Measurements from ENCODE around the gene MAP3K14.

MAP3K14 gene

GRCh38 chr17:45308016-45308365, 8.8 kb downstream of the MAP3K14 start:
- Histone ChIP-seq H3K79me2 (ENCODE audit: control insufficient read depth, low read length) (peaks cover 79% of the 10 kb centered on the region), H3K9me3 (ENCODE audit: control insufficient read depth, insufficient read depth, low read length) (no peaks in the 10 kb centered on the region), H3K27me3 (ENCODE audit: control insufficient read depth, low read length) (no peaks in the 10 kb centered on the region), H3K4me3 (ENCODE audit: low read length) (no peak overlapping the region), H3F3A (ENCODE audit: control insufficient read depth, insufficient read depth) (peaks cover 9% of the 10 kb centered on the region; the same call in 1 of the 2 replicates), H3K4me1 (ENCODE audit: control insufficient read depth, low read length) (peaks cover 57% of the 10 kb centered on the region), H3K36me3 (ENCODE audit: control insufficient read depth, low read length) (peaks cover 34% of the 10 kb centered on the region), H4K20me1 (ENCODE audit: control insufficient read depth, insufficient read depth, low read depth, low read length) (0 out of 2 replicates have a peak, but pooled peaks cover 3% of the 10 kb centered on the region), H3K4me2 (ENCODE audit: low read length) (peak overlapping the region; percentile 29), H3K9me2 (replicated peaks; ENCODE audit: control insufficient read depth, low read length) (no peaks in the 10 kb centered on the region), H3K27ac (ENCODE audit: low read depth, low read length) (no peak overlapping the region)
- no peak for TF ChIP-seq EZH2phosphoT487 (IDR thresholded peaks at IDR 0.05; ENCODE audit: borderline replicate concordance, low read length)
- no peak for TF ChIP-seq CTCF (IDR thresholded peaks at IDR 0.05; ENCODE audit: low read depth, low read length, poor library complexity, severe bottlenecking)

GRCh38 chr17:45307290-45308015, 9.4 kb downstream of the MAP3K14 start:
- Histone ChIP-seq H3K9me3 (ENCODE audit: control insufficient read depth, insufficient read depth, low read length) (no peaks in the 10 kb centered on the region), H3K36me3 (ENCODE audit: control insufficient read depth, low read length) (peaks cover 33% of the 10 kb centered on the region), H4K20me1 (ENCODE audit: control insufficient read depth, insufficient read depth, low read depth, low read length) (0 out of 2 replicates have a peak, but pooled peaks cover 3% of the 10 kb centered on the region), H3K4me3 (ENCODE audit: low read length) (no peak overlapping the region), H3K79me2 (ENCODE audit: control insufficient read depth, low read length) (peaks cover 77% of the 10 kb centered on the region), H3K27ac (ENCODE audit: low read depth, low read length) (no peak overlapping the region), H3K27me3 (ENCODE audit: control insufficient read depth, low read length) (no peaks in the 10 kb centered on the region), H3K4me1 (ENCODE audit: control insufficient read depth, low read length) (peaks cover 57% of the 10 kb centered on the region), H3K4me2 (ENCODE audit: low read length) (peak overlapping the region; percentile 29), H3F3A (ENCODE audit: control insufficient read depth, insufficient read depth) (peaks cover 8% of the 10 kb centered on the region; the same call in 1 of the 2 replicates), H3K9me2 (replicated peaks; ENCODE audit: control insufficient read depth, low read length) (no peaks in the 10 kb centered on the region)
- TF ChIP-seq EZH2phosphoT487 (IDR thresholded peaks at IDR 0.05; ENCODE audit: borderline replicate concordance, low read length) = no peak
- TF ChIP-seq CTCF (IDR thresholded peaks at IDR 0.05; ENCODE audit: low read depth, low read length, poor library complexity, severe bottlenecking) = peak; percentile 17

- Histone ChIP-seq H3K4me1 (ENCODE audit: control insufficient read depth, low read length) (peaks cover 57% of the 10 kb centered on the region), H4K20me1 (ENCODE audit: control insufficient read depth, insufficient read depth, low read depth, low read length) (0 out of 2 replicates have a peak, but pooled peaks cover 3% of the 10 kb centered on the region), H3F3A (ENCODE audit: control insufficient read depth, insufficient read depth) (peaks cover 5% of the 10 kb centered on the region; the same call in 1 of the 2 replicates), H3K27me3 (ENCODE audit: control insufficient read depth, low read length) (no peaks in the 10 kb centered on the region), H3K4me2 (ENCODE audit: low read length) (no peak overlapping the region), H3K36me3 (ENCODE audit: control insufficient read depth, low read length) (peaks cover 25% of the 10 kb centered on the region), H3K9me3 (ENCODE audit: control insufficient read depth, insufficient read depth, low read length) (no peaks in the 10 kb centered on the region), H3K4me3 (ENCODE audit: low read length) (no peak overlapping the region), H3K79me2 (ENCODE audit: control insufficient read depth, low read length) (peaks cover 73% of the 10 kb centered on the region), H3K27ac (ENCODE audit: low read depth, low read length) (no peak overlapping the region), H3K9me2 (replicated peaks; ENCODE audit: control insufficient read depth, low read length) (no peaks in the 10 kb centered on the region)
- TF ChIP-seq EZH2phosphoT487 (IDR thresholded peaks at IDR 0.05; ENCODE audit: borderline replicate concordance, low read length) = no peak
- TF ChIP-seq CTCF (IDR thresholded peaks at IDR 0.05; ENCODE audit: low read depth, low read length, poor library complexity, severe bottlenecking) = peak; percentile 28
Observed at GRCh38 chr17:45306623-45307022, 10.2 kb downstream of the MAP3K14 start.

Measured in DOHH2 (cell line).